K562 (cell line): ENCODE results near the gene FTSJ1. TPM values are rescaled to one million over a fixed set of nuclear protein-coding genes. Genes with fewer than 3 reads are reported as not detected.
A peak's percentile ranks its signal among the peaks of the same experiment; 100 is the strongest.

Experiments used
- BDP1 ChIP-seq: IDR thresholded peaks from 3 replicates; pipeline ENCODE4 v1.6.1; 2011; ENCODE audit not compliant: insufficient read length, insufficient read depth
- DACH1 ChIP-seq: fragments of 450-650 bp; IDR thresholded peaks from 2 replicates; pipeline ENCODE4 v1.6.1; 2018; ENCODE audit not compliant: partially characterized antibody
- HDAC3 ChIP-seq: fragments of 450-650 bp; IDR thresholded peaks from 2 replicates; pipeline ENCODE4 v1.6.1; 2018; ENCODE audit warnings: borderline replicate concordance, mild to moderate bottlenecking, moderate library complexity; ENCODE audit not compliant: partially characterized antibody
- MAZ ChIP-seq, 2 experiments: fragments of 450-650 bp in 1 of 2; sonication (generic) in 1 of 2; formaldehyde crosslinking; IDR thresholded peaks in 1 of 2; conservative IDR thresholded peaks in 1 of 2; 2 replicates each; pipeline versions ENCODE4 v1.4.0 to v1.5.0; 2020; ENCODE audit warnings: mild to moderate bottlenecking in 1 of 2, missing genetic modification reagents in 1 of 2
- PRDM10 ChIP-seq: fragments of 450-650 bp; IDR thresholded peaks from 2 replicates; pipeline ENCODE4 v1.6.1; 2018; ENCODE audit not compliant: partially characterized antibody
- RBFOX2 ChIP-seq: fragments of 200-400 bp; formaldehyde crosslinking; IDR thresholded peaks from 2 replicates; pipeline ENCODE4 v1.6.1; 2017; ENCODE audit warnings: low read depth, mild to moderate bottlenecking, low read length, moderate library complexity
- RBM34 ChIP-seq: fragments of 200-400 bp; formaldehyde crosslinking; IDR thresholded peaks from 2 replicates; pipeline ENCODE4 v1.6.1; 2018; ENCODE audit warnings: low read length, borderline replicate concordance; ENCODE audit not compliant: insufficient read depth
- SMAD1 ChIP-seq: fragments of 150-350 bp; IDR thresholded peaks from 2 replicates; pipeline ENCODE4 v1.6.1; 2014; ENCODE audit warnings: low read length, low read depth; ENCODE audit not compliant: partially characterized antibody
- SNAPC5 ChIP-seq: fragments of 250-450 bp; sonication (Bioruptor Pico); IDR thresholded peaks from 2 replicates; pipeline ENCODE4 v1.8.0; 2021; ENCODE audit warnings: moderate library complexity, mild to moderate bottlenecking, inconsistent platforms
- SNRNP70 ChIP-seq: fragments of 200-400 bp; formaldehyde crosslinking; optimal IDR thresholded peaks from 2 replicates; pipeline ENCODE3; 2017; ENCODE audit warnings: low read depth, low read length
- XRCC3 ChIP-seq: fragments of 450-650 bp; IDR thresholded peaks from 2 replicates; pipeline ENCODE4 v1.6.1; 2017; ENCODE audit warnings: mild to moderate bottlenecking, moderate library complexity
- ZNF175 ChIP-seq: fragments of 200-800 bp; sonication (Bioruptor generic); IDR thresholded peaks from 2 replicates; pipeline ENCODE4 v1.6.1; 2016; ENCODE audit warnings: low read depth, mild to moderate bottlenecking, missing genetic modification characterization, missing compliant biosample characterization
- ZNF263 ChIP-seq: sonication (generic); formaldehyde crosslinking; IDR thresholded peaks from 2 replicates; pipeline ENCODE4 v1.8.0; 2022; ENCODE audit warnings: mild to moderate bottlenecking, missing genetic modification reagents, borderline replicate concordance
- ZNF347 ChIP-seq: fragments of 450-650 bp; formaldehyde crosslinking; IDR thresholded peaks from 2 replicates; pipeline ENCODE4 v1.4.0; 2020; ENCODE audit warnings: low read depth, mild to moderate bottlenecking, moderate library complexity
- ZNF583 ChIP-seq: fragments of 250-450 bp; sonication (Bioruptor Pico); IDR thresholded peaks from 2 replicates; pipeline ENCODE4 v1.4.0; 2020
- polyA plus RNA-seq, 8 experiments: library from polyadenylated mRNA; depleted of rRNA in 4 of 8; stranded (reverse) in 5 of 8; unstranded in 3 of 8; fragments of >200 nt; fragmentation: Nextera tagmentation in 2 of 8; fragmentation: Illumina TruSeq in 1 of 8; extraction: Ambion mirVana in 2 of 8; extraction: Trizol in 1 of 8; gene quantifications; 2 replicates each; pipeline versions ENCODE4 v1.2.1 to v1.2.3, GENCODE V29; 2011 to 2014; ENCODE audit warnings: inconsistent platforms in 1 of 8, missing spikeins in 1 of 8
- total RNA-seq, 7 experiments: library from RNA; depleted of rRNA in 6 of 7; stranded (reverse); fragments of >200 nt in 6 of 7; fragmentation: Illumina TruSeq in 2 of 7; extraction: Trizol in 2 of 7; gene quantifications; 2 replicates each; pipeline versions ENCODE4 v1.2.1 to v1.2.3, GENCODE V29; 2011 to 2021; ENCODE audit warnings: low replicate concordance in 1 of 7
- TF ChIP-seq, protein P1 (sequence below): fragments of 250-450 bp; sonication (Bioruptor Pico); IDR thresholded peaks from 2 replicates; pipeline ENCODE4 v1.6.1; 2021; ENCODE audit warnings: mild to moderate bottlenecking
- TF ChIP-seq, protein P2 (sequence below): fragments of 450-650 bp; IDR thresholded peaks from 2 replicates; pipeline ENCODE4 v1.6.1; 2016; ENCODE audit warnings: low read depth

Gene FTSJ1
- total and polyA plus RNA-seq, 9 of the 15 experiments (the other 6 are each of a cell fraction or from before 2014, with no cell fraction given): 12.2 to 95.6 (median 71.6) TPM

- TF ChIP-seq SMAD1: no peak
- no peak for TF ChIP-seq RBM34
- no peak for TF ChIP-seq SNRNP70
- peak; percentile 31 for TF ChIP-seq HDAC3
- TF ChIP-seq ZNF263: no peak
- TF ChIP-seq ZNF175 (CRISPR knock-in tag): no peak
- TF ChIP-seq ZNF583 (CRISPR knock-in tag): no peak
- peak; percentile 6 for TF ChIP-seq PRDM10
- no peak for TF ChIP-seq SNAPC5 (CRISPR knock-in tag)
- no peak for TF ChIP-seq BDP1
- TF ChIP-seq, protein P1, sequence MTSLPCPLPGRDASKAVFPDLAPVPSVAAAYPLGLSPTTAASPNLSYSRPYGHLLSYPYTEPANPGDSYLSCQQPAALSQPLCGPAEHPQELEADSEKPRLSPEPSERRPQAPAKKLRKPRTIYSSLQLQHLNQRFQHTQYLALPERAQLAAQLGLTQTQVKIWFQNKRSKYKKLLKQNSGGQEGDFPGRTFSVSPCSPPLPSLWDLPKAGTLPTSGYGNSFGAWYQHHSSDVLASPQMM (CRISPR knock-in tag): no peak
- TF ChIP-seq XRCC3: no peak
- no peak for TF ChIP-seq RBFOX2
- no peak for TF ChIP-seq MAZ (CRISPR knock-in tag; conservative IDR thresholded peaks at IDR 0.05 in 1 of 2, IDR thresholded peaks at IDR 0.05 in 1 of 2)
- TF ChIP-seq ZNF347: no peak
- TF ChIP-seq, protein P2, sequence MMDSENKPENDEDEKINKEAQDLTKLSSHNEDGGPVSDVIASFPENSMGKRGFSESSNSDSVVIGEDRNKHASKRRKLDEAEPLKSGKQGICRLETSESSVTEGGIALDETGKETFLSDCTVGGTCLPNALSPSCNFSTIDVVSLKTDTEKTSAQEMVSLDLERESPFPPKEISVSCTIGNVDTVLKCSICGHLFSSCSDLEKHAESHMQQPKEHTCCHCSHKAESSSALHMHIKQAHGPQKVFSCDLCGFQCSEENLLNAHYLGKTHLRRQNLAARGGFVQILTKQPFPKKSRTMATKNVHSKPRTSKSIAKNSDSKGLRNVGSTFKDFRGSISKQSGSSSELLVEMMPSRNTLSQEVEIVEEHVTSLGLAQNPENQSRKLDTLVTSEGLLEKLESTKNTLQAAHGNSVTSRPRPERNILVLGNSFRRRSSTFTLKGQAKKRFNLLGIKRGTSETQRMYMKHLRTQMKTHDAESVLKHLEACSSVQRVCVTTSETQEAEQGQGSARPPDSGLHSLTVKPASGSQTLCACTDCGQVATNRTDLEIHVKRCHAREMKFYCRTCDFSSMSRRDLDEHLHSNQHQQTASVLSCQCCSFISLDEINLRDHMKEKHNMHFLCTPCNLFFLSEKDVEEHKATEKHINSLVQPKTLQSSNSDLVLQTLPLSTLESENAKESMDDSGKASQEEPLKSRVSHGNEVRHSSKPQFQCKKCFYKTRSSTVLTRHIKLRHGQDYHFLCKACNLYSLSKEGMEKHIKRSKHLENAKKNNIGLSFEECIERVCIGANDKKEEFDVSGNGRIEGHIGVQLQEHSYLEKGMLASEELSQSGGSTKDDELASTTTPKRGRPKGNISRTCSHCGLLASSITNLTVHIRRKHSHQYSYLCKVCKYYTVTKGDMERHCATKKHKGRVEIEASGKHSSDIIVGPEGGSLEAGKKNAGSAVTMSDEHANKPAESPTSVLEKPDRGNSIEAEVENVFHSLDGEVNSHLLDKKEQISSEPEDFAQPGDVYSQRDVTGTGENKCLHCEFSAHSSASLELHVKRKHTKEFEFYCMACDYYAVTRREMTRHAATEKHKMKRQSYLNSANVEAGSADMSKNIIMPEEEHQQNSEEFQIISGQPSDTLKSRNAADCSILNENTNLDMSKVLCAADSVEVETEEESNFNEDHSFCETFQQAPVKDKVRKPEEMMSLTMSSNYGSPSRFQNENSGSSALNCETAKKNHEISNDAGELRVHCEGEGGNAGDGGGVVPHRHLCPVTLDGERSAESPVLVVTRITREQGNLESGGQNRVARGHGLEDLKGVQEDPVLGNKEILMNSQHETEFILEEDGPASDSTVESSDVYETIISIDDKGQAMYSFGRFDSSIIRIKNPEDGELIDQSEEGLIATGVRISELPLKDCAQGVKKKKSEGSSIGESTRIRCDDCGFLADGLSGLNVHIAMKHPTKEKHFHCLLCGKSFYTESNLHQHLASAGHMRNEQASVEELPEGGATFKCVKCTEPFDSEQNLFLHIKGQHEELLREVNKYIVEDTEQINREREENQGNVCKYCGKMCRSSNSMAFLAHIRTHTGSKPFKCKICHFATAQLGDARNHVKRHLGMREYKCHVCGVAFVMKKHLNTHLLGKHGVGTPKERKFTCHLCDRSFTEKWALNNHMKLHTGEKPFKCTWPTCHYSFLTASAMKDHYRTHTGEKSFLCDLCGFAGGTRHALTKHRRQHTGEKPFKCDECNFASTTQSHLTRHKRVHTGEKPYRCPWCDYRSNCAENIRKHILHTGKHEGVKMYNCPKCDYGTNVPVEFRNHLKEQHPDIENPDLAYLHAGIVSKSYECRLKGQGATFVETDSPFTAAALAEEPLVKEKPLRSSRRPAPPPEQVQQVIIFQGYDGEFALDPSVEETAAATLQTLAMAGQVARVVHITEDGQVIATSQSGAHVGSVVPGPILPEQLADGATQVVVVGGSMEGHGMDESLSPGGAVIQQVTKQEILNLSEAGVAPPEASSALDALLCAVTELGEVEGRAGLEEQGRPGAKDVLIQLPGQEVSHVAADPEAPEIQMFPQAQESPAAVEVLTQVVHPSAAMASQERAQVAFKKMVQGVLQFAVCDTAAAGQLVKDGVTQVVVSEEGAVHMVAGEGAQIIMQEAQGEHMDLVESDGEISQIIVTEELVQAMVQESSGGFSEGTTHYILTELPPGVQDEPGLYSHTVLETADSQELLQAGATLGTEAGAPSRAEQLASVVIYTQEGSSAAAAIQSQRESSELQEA: no peak
- no peak for TF ChIP-seq DACH1
Observed at GRCh38 chrX:48487362-48487798, 11.4 kb downstream of the FTSJ1 start (continued).
